DMS 273 (cell line): ENCODE measurements around the gene SLC9B2.
A peak's percentile ranks its signal among the peaks of the same experiment; 100 is the strongest.
"Not testable (repeated sequence)": the region's sequence is repeated elsewhere in the genome, so short reads cannot be mapped to it uniquely, and the experiment has no call there.

Source experiments
- DNase-seq: peaks from one replicate; lab custom pipeline; 2025; ENCODE audit not compliant: unreplicated experiment; lab: John Stamatoyannopoulos, UW

Gene SLC9B2

DNA sequence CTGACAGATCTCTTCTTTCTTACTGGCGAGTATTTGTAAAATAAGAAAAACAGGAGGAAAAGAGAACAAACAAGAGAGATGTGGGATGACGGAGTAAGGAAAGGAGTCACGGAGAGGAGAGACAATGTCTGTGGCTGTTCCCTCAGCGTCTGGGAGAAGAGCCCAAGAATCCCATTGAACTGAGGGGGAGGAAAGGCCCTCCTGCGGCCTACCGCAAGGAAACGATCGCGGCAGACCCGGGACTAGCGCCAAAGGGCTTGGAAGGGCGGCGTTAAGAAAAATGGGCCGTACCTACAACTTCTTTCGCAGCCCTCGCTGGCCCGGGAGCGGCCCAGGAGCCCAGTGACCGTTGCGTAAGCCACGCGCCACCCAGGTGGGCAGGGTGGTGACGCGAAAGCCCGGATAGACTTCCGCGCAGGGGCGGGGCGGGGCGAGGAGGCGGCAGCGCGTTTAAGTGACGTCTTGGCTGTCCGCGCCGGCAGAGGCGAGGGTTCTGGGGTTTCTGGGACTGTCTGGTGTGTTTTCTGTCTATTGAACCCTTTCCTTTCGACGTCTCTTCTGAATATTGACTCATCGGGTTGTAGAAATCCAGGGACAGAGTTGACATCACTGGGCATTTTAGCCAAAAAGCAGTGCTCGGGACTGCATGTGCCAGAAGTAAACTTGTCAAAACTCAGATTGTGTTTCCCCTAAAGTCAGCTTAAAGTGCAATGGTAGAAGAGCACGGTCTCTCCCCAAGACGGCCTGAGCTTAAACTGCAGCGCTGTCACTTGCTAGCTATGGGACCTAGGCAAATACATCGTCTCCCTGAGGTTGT is 57.0 kb downstream of the SLC9B2 start, which contains the start of gene SLC9B1:
Gene SLC9B1, minus strand, starts transcription at position 398 of the 817 bp plus-strand sequence. CDS start 27,994 bp downstream, outside the sequence.
- peak; percentile 95 for DNase-seq

DNA sequence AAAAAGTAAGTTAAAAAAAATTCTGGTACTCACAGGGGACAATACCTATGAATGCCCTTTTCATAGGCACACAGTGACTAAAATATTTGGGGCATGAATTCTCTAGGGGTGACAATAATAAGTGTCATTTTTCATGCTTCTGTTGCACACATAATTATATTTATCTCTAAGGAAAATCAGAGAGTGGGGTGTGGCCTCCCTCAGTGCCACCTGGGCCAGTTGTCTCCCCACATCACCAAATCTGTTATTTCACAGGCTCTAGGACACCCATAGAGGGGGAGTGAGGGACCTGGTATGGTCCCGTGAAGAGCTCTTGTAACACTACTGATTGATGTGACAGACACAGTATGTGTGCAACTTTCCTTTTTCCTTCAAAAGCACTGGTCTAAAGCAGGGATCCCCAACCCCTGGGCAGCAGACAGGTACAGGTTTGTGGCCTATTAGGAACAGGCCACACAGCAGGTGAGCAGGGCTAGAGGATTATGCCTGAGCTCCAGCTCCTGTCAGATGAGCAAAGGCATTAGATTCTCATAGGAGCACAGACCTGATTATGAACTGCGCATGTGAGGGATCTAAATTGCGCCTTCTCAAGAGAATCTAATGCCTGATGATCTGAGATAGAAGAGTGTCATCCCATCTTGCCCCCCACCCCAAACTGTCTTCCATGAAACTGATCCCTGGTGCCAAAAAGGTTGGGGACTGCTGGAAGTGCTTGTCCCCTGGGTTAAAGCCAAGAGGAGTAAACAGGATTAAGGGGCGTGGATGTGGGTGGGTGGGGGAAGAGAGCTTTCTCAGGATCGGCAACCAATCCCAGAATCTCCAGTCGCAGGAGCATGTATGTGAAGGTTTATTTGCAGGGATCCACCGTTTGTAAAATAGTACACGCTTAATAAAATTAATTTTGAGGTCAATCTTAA is 57.9 kb downstream of the SLC9B2 start:
- DNase-seq = peak; percentile 56

DNA sequence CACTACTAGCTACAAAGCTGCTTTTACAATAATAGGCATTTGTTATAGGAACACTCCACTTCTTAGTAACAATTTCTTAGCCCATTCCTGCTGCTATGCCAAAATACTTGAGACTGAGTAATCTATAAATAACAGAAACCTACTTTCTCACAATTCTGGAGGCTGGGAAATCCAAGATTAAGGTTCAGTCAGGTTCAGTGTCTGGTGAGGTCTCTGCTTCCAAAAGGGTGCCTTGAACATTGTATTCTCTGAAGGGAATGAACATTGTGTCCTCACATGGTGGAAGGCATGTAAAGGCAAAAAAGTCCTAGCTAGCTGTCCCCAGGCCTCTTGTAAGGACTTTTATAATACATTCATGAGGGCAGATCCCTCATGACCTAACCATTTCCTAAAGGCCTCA is 64.0 kb downstream of the SLC9B2 start:
- DNase-seq = no peak

DNA sequence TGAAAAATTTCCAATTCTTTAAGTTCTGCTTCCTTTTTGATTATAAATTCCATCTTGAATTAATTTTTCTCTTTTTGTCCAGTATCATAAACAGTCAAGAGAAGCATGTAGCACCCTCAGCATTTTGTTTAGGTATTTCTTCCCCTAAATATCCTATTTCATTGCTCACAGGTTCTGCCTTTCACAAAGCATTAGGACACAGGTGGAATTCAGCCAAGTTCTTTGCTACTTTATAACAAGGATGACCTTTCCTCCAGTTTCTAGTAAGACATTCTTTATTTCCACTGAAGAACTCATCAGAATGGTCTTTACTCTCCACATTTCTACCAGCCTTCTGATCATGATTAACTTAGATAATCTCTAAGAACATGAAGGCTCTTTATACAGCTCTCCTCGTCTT is 64.5 kb downstream of the SLC9B2 start:
- DNase-seq = peak; percentile 9

DNA sequence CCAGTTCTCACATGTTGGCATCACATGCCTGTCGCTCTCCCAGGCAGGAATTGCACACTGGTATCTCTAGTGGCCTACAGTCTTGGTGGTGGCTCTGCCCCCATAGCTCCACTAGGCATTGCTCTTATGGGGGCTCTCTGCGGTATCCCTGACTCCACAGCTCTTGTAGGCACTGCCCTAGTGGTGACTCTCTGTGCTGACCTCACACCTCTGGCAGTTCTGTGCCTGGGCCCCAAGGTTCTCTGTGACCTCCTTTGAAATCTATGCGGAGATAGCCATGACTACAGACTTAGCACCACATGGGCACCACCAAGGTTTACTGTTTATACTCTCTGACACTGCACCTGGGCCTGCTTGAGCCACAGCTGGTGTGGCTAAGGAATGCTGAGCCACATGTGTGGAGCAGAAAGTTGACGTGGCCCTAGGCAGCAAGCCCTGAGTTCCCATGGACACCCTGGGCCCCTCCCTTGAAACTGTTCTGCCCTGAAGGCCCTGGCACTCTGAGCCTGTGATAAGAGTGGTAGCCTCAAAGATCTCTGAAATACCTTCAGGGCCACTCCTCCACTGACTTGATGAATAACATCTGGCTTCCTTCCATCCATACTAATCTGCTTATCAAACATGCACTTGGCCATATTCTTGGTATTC is 65.1 kb downstream of the SLC9B2 start:
- DNase-seq = peak; percentile 3

DNA sequence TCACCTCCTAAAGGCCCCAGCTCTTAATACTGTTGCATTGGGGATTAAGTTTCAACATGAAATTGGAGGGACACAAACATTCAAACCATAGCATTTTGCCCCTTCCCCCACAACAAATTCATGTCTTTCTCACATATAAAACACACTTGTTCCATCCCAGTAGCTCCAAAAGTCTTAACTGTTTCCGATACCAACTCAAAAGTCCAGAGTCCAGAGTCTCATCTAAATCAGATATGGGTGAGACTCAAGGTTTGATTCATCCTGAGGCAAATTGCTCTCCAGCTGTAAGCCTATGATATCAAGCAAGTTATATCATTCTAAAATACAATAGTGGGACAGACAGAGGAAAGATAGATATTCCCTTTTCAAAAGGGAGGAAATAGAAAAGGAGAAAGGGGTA is 65.8 kb downstream of the SLC9B2 start:
- no peak for DNase-seq

DNA sequence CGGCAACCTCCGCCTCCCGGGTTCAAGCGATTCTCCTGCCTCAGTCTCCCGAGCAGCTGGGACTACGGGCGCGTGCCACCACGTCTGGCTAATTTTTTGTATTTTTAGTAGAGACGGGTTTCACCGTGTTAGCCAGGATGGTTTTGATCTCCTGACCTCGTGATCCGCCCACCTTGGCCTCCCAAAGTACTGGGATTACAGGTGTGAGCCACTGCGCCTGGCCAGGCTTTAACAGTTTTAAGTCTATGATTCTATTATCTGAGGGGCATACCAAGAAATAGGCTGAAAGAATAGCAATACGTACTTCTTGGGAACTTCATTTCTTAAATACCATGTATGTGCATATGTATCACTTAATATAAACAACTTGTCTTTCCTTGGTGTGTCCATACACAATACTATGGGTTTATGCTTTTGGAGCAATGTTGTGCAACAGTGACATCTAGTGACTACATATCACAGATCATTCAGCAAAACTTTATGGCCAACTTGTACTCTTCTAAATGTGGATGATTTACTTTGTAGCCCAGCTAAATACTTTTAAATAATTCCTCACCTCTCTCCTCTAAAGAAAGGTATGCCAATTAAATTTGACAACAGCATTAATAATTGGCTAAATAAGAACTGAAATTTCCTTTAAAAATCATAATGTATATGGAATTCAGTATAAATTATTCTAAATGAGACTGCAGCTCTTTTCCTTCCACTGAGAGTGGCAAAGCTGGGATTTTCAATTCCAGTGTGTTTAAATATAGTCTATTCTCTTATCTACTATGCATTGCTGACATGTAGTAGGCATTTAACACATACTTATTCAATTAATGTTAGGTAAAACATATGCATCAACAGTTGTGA is 67.5 kb downstream of the SLC9B2 start:
- DNase-seq = peak; percentile 71

DNA sequence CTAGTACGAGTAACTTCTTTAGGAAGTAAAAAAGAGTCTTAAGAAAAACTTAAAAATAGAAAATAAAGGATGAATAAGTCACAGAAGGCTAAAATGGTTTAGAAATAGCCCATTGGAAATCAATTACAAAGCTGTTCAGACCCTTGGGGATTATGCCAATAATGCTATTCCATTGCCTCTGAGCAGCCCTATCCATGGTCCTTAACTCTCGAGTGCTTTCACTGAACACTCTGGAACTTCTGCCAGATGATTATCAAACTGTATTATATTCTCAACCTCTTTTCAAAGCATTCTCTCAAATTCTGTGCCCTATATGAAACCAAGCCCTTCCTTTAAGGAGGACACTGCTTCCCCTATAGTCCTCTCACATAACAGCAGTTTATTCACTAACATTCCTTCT is 74.0 kb downstream of the SLC9B2 start:
- DNase-seq = no peak

DNA sequence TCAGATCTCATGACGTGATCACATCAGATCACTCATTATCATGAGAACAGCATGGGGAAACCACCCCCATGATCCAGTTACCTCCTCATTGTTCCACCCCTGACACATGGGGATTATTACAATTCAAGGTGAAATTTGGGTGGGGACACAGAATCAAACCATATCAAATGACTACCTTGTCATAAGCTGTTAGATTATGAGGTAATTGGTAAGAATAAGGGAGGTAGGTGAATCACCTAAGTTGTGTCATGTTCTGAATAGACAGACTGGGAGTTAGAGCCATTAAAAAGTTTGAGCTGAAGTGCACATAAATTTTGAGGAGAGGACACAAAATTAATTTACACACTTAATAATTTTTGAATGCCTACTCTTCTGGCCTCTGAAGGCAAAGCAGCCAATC is 81.8 kb downstream of the SLC9B2 start:
- no peak for DNase-seq

DNA sequence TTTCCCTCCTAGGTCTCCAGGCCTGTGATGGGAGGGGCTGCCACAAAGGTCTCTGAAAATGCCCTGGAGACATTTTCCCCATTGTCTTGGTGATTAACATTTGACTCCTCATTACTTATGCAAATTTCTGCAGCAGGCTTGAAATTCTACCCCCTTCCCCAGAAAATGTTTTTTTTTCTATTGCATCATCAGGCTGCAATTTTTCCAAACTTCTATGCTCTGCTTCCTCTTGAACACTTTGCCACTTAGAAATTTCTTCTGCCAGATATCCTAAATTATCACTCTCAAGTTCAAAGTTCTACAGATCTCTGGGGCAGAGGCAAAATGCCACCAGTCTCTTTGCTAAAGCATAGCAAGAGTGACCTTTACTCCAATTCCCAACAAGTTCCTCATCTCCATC is 82.6 kb downstream of the SLC9B2 start:
- not testable (repeated sequence) for DNase-seq

DNA sequence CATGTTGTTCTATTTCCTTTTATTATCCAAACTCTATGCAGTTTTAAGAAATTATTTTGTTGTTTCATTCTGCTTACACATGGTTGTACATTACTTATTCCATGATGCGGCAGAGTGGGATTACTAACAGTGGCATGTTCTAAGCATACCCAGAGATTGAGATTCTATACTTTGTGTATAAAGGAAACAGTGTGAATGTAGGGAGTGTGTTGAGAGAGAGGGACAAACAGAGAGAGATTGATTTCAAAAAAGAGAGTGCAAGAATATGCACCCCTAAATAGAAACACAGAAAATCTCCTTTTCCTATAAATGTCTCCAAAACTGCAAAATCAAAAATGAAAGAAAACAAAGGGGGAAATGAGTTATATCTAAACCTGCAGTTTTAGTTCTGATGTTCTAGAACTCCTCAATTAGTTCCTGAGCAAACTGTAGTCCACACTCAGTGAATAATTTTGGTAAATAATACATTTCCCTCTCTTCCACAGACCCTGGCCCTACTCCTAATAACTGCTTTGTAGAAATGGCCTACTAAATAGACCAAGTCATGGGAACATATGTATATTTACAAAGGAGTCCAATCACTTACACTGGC is 88.0 kb downstream of the SLC9B2 start:
- no peak for DNase-seq

DNA sequence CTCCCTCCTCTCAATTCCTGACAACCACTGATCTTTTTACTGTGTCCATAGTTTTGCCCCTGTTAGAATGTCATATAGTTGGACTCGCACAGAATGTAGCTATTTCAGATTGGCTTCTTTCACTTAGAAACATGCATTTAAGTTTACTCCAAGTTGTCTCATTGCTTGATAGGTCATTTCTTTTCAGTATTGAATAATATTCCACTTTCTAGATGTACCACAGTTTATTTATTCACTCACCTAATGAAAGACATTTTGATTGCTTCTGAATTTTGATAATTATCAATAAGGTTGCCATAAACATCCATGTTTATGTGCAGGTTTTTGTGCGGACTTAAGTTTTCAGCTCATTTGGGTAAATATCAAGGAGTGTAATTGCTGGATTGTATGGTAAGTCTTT is 95.6 kb downstream of the SLC9B2 start:
- DNase-seq = no peak
